ENCODE measurements around the gene ZBTB24. TPM values are rescaled to one million over a fixed set of nuclear protein-coding genes. Genes with fewer than 3 reads are reported as not detected.

ZBTB24 gene
- total RNA-seq, 4 donors from 2014 or later = 5.3 to 6.4 (median 5.9) TPM

- WGBS = 86% methylated on average over 8 of the region's 8 CpGs
- H3K36me3 ChIP-seq = peaks cover 3 to 50% (median 43%) of the 10 kb centered on the region in 4 donors
Observed at GRCh38 chr6:109446541-109446940, 36.5 kb downstream of the ZBTB24 start.

GRCh38 chr6:109446072-109446471, 36.9 kb downstream of the ZBTB24 start:
- Histone ChIP-seq H3K36me3 (peaks cover 3 to 47% (median 40%) of the 10 kb centered on the region in 4 donors), H3K27ac (replicated peaks in 1 of 4) (no peak overlapping the region), H3K4me1 (peaks cover 9 to 20% (median 15%) of the 10 kb centered on the region in 4 donors), H3K27me3 (no peaks in the 10 kb centered on the region), H3K4me3 (no peak overlapping the region), H3K9me3 (no peaks in the 10 kb centered on the region)
- DNase-seq (ENCODE audit: extremely low spot score) = no peak
- 95% methylated on average over 15 of the region's 15 CpGs for WGBS
- TF ChIP-seq EP300 (IDR thresholded peaks at IDR 0.05) (no peak), POLR2A (IDR thresholded peaks at IDR 0.05; ENCODE audit: low read depth) (no peak), POLR2AphosphoS5 (IDR thresholded peaks at IDR 0.05) (no peak)
- TF ChIP-seq, protein P1, sequence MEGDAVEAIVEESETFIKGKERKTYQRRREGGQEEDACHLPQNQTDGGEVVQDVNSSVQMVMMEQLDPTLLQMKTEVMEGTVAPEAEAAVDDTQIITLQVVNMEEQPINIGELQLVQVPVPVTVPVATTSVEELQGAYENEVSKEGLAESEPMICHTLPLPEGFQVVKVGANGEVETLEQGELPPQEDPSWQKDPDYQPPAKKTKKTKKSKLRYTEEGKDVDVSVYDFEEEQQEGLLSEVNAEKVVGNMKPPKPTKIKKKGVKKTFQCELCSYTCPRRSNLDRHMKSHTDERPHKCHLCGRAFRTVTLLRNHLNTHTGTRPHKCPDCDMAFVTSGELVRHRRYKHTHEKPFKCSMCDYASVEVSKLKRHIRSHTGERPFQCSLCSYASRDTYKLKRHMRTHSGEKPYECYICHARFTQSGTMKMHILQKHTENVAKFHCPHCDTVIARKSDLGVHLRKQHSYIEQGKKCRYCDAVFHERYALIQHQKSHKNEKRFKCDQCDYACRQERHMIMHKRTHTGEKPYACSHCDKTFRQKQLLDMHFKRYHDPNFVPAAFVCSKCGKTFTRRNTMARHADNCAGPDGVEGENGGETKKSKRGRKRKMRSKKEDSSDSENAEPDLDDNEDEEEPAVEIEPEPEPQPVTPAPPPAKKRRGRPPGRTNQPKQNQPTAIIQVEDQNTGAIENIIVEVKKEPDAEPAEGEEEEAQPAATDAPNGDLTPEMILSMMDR (IDR thresholded peaks at IDR 0.05) = no peak
- intact Hi-C loops (cut with DNase I) = no loop called here

More at GRCh38 chr6:109446541-109446940, 36.5 kb downstream of the ZBTB24 start:
- no peak for DNase-seq (ENCODE audit: extremely low spot score)
- Histone ChIP-seq H3K4me3 (no peak overlapping the region), H3K4me1 (peaks cover 7 to 16% (median 10%) of the 10 kb centered on the region in 4 donors), H3K27ac (replicated peaks in 1 of 4) (no peak overlapping the region), H3K9me3 (no peaks in the 10 kb centered on the region), H3K27me3 (no peaks in the 10 kb centered on the region)
- intact Hi-C loops (cut with DNase I) = no loop called here
- TF ChIP-seq EP300 (IDR thresholded peaks at IDR 0.05) (no peak), POLR2A (IDR thresholded peaks at IDR 0.05; ENCODE audit: low read depth) (no peak), POLR2AphosphoS5 (IDR thresholded peaks at IDR 0.05) (no peak)
- TF ChIP-seq, protein P1 (IDR thresholded peaks at IDR 0.05) = no peak

DNA sequence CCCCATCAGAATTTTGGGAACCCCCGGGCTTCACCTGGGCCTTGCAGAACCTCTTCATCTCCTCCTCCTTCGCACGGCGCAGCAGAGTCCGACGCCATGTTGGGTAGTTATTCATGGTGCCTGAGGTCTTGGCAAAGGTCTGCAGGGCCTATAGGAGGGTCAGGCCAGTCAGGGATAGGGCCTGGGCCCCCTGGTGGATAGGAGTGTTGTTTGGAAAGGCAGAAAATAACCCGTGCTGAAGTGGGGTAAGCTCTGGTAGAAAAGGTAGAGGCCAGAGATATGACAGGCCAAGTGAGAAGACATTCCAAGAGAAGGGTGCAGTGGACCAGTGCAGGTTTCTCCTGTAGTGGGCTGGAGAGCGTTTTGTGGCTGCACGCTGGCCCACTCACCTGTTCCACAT, 37.6 kb downstream of the ZBTB24 start:
- DNase-seq (ENCODE audit: extremely low spot score) = no peak
- 94% methylated on average over 9 of the region's 9 CpGs for WGBS
- intact Hi-C loops (cut with DNase I) = no loop called here
- Histone ChIP-seq H3K36me3 (peaks cover 3 to 47% (median 40%) of the 10 kb centered on the region in 4 donors), H3K27me3 (no peaks in the 10 kb centered on the region), H3K27ac (replicated peaks in 1 of 4) (no peak overlapping the region), H3K9me3 (no peaks in the 10 kb centered on the region), H3K4me1 (peaks cover 9 to 21% (median 15%) of the 10 kb centered on the region in 4 donors), H3K4me3 (no peak overlapping the region)
- TF ChIP-seq EP300 (IDR thresholded peaks at IDR 0.05) (no peak), POLR2AphosphoS5 (IDR thresholded peaks at IDR 0.05) (no peak), POLR2A (IDR thresholded peaks at IDR 0.05; ENCODE audit: low read depth) (no peak)
- TF ChIP-seq, protein P1 (IDR thresholded peaks at IDR 0.05) = no peak

GRCh38 chr6:109443425-109443950, 39.5 kb downstream of the ZBTB24 start:
- intact Hi-C loops (cut with DNase I) = loop anchor here (5.0 kb wide), 1 partner anchor 39 kb away; the partner anchor contains the start of gene ZBTB24
- peaks cover 3 to 47% (median 40%) of the 10 kb centered on the region in 4 donors for H3K36me3 ChIP-seq

More at GRCh38 chr6:109443425-109443950, 39.5 kb downstream of the ZBTB24 start:
- Histone ChIP-seq H3K9me3 (no peaks in the 10 kb centered on the region), H3K4me1 (peaks cover 18 to 33% (median 28%) of the 10 kb centered on the region in 4 donors), H3K27me3 (no peaks in the 10 kb centered on the region), H3K4me3 (no peak overlapping the region), H3K27ac (replicated peaks in 1 of 4) (no peak overlapping the region)
- no peak for DNase-seq (ENCODE audit: extremely low spot score)
- TF ChIP-seq POLR2A (IDR thresholded peaks at IDR 0.05; ENCODE audit: low read depth) = no peak
- TF ChIP-seq, protein P1 (IDR thresholded peaks at IDR 0.05) = no peak
- no peak for TF ChIP-seq EP300 (IDR thresholded peaks at IDR 0.05)
- no peak for TF ChIP-seq POLR2AphosphoS5 (IDR thresholded peaks at IDR 0.05)
- 93% methylated on average over 10 of the region's 10 CpGs for WGBS
